ENCODE results near the gene PPP1R16B. TPM values are rescaled to one million over a fixed set of nuclear protein-coding genes. Genes with fewer than 3 reads are reported as not detected.
A peak's percentile ranks its signal among the peaks of the same experiment; 100 is the strongest.

Gene PPP1R16B
- polyA plus RNA-seq, 10 donors: 3.8 to 7.3 (median 5.4) TPM

DNA sequence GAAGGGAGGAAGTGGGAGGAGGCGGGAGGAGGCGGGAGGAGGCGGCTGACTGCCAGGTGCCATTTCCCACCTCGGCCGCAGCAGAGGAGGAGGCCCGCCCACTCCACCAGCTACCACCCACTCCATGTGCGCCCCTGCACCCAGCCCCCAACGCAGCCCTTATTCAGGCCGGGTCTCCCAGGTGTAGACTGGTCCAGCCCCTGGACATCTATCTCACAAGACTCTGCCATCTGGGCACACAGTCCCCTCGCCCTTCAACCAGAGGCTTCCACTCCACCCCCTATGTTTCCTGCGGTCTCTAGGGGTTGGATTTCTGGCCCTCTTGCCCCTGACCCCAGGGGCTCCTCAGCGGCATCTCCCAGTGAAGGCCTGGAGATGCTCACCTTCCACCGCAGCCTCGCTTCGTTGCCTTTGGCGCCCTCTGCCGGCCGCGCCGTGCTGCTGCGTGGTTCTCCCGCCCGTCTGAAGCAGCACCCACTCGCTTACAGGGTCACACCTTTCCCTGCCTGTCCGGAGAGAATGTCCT lies 88.1 kb downstream of the PPP1R16B start:
- DNase-seq: peak; percentile 14 to 69 (median 49)

DNA sequence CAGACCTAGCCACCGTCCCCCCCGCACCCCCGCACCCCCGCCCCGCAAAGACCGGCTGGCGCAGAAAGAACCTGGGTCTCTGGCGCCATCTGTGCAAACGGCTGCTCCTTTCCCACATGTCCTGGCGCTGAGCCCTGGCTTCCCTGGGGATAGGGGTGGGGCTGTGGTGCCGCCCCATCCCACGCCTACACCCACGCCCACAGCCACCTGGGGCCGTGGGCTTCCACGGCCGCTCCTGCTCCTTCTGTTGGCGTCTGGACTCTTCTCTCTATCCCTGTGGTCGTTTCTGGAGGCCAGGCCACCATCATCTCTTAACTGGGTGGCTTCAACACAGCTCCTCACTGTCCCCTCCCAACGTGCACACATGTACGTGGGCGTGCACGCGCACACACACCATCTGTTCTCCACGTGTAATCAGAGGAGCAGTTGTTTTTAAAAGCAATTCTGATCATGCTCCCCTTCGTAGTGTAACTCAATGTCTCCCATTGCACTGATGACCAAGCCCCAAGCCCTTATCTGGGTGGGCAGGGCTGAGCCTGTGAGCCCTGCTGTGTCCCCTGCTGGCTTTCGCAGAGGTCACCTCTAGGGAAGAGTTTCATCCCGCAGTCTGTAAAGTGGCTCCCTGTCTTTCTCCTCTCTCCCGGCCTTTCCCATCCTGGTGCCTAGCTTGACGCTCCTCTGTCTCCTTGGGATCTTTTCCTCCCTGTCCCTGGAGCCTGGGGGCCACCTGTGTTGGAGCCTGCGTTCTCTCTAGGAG lies 88.8 kb downstream of the PPP1R16B start:
- peak in 1 of 3 donors; percentile 48 for DNase-seq

GRCh38 chr20:38895098-38895949 lies 89.8 kb downstream of the PPP1R16B start:
- DNase-seq: no peak

- no peak for DNase-seq
These were observed 90.6 kb downstream of the PPP1R16B start for GRCh38 chr20:38896009-38896594.

DNA sequence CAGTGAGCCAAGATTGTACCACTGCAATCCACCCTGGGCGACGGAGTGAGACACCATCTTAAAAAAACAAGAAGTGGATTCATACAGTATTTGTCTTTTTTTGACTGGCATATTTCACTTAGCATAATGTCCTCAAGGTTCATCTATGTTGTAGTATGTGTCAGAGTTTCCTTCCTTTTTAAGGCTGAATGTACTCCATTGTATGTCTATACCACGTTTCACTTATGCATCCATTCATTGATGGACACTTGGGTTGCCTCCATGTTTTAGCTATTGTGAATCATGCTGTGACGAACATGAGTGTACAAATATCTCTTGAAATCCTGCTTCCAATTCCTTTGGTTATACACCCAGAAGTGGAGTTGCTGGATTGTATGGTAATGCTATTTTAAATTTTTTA lies 91.8 kb downstream of the PPP1R16B start:
- DNase-seq: no peak

GRCh38 chr20:38900606-38901005 lies 95.1 kb downstream of the PPP1R16B start:
- no peak for DNase-seq

DNA sequence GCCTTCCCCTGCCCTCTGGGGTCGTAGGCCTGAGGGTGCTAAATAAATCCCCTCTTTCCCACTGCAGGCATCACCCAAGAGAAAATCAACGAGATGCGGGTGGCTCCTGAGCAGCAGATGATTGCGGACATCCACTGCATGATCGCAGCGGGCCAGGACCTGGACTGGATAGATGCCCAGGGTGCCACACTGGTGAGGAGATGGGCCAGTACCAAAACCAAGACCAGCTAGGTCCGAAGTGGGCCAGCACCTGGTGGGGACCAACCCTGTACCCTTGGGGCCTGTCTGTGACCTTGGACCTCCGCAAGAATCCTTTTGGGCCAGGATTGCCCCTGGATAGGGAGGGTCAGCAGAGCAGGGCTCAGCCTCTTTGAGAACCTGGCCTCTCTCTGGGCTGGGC lies 97.1 kb downstream of the PPP1R16B start:
- no peak for DNase-seq

- DNase-seq: no peak
These were observed 97.8 kb downstream of the PPP1R16B start for GRCh38 chr20:38903335-38903734.

- no peak for DNase-seq
These were observed 99.9 kb downstream of the PPP1R16B start for GRCh38 chr20:38905375-38905774.

GRCh38 chr20:38907918-38908677 lies 102.6 kb downstream of the PPP1R16B start:
- DNase-seq: no peak

- DNase-seq: no peak
These were observed 109.9 kb downstream of the PPP1R16B start for GRCh38 chr20:38915355-38915754.

DNA sequence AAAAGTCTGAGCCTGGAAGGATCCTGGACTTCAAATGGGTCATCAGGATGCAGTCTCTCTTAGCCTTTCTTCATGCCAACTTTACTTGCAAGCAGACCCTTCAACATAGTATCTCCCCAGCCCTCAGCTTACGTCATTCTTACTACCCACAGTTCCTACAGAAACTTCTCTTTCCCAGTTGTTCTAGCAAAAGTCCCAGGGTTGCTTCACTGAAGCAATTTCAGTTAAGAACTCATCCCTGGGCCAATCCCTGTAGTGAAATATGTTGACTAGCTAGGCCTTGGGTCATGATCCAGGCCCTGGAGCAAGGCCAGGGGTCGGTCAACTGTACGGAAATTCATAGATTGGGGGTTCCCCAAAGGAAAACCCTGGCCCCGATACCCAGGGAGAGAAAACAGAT lies 112.2 kb downstream of the PPP1R16B start:
- no peak for DNase-seq

DNA sequence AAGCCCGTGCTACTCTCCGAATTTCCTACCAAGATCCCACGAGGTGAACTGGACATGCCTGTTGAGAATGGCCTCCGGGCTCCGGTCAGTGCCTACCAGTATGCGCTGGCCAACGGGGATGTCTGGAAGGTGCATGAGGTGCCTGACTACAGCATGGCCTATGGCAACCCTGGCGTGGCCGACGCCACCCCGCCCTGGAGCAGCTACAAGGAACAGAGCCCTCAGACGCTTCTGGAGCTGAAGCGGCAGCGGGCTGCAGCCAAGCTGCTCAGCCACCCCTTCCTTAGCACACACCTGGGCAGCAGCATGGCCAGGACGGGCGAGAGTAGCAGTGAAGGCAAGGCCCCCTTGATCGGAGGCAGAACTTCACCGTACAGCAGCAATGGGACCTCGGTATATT lies 112.7 kb downstream of the PPP1R16B start:
- DNase-seq: no peak

GRCh38 chr20:38919683-38920082 lies 114.2 kb downstream of the PPP1R16B start:
- DNase-seq: no peak

- DNase-seq: no peak
These were observed 114.9 kb downstream of the PPP1R16B start for GRCh38 chr20:38920411-38920810.

DNA sequence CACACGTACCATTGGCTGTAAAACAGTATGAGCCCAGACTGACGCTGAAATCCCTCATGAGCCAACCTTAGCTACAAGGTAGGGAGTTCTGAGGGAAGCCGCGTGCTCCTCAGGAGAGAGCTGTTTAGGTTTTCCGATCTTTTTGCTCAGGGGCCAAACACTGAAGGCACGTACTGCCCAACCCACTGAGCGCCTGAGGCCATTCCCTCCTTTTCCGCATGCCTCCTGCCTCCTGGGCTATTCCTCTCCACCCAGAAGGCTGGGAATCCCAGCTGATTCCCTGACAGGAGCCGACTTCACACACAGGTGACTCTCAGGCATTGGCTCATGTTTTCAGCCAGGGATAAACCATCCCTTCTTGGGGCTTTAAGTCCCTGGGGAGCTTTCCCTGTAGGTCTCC lies 115.4 kb downstream of the PPP1R16B start:
- DNase-seq: no peak

DNA sequence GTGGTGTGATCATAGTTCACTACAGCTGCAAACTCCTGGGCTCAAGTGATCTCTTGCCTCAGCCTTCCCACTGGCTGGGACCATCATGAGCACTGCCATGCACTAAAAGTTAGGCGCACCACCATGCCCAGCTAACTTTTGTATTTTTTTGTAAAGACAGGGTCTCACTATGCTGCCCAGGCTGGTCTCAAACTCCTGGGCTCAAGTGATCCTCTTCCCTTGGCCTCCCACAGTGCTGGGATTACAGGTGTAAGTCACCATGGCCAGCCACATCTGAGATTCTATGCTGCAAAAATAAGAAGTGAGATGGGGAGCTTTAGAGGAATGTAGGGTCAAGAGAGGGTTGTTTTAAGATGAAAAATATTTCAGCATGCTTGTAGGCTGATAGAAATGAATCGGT lies 119.2 kb downstream of the PPP1R16B start:
- DNase-seq: no peak

DNA sequence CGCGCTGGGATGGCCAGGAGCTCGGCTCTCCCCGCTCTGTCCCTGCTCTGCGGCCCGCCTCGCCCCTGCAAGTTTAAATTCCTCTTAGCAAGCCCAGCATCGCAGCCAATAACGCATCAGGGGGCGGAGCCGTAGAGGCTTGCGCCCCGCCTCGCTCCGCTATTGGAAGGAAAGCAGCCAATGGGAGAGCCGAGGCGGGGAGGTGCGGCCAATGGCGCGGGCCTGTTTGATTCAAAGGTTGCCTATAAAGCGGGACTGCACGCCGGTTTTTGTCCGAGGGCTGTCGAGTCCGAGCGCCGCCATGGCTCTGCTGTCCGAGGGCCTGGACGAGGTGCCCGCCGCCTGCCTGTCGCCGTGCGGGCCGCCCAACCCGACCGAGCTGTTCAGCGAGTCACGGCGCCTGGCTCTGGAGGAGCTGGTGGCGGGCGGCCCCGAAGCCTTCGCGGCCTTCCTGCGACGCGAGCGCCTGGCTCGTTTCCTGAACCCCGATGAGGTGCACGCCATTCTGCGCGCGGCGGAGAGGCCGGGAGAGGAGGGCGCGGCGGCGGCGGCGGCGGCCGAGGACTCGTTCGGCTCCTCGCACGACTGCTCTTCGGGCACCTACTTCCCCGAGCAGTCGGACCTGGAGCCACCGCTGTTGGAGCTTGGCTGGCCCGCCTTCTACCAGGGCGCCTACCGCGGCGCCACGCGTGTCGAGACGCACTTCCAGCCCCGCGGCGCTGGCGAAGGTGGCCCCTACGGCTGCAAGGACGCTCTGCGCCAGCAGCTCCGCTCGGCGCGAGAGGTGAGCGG lies 120.8 kb downstream of the PPP1R16B start, which contains the start of gene FAM83D:
Gene FAM83D (plus strand): TSS at position 276 of the 792 bp plus-strand sequence. CDS start 26 bp downstream, at position 302.
- peak; percentile 96 to 98 (median 96) for DNase-seq

- no peak for DNase-seq
These were observed 121.6 kb downstream of the PPP1R16B start for GRCh38 chr20:38926934-38927616.

All from muscle of back (tissue), 11 donors.